ENCODE data around the gene TRIML1.
"Not testable (repeated sequence)": the region's sequence is repeated elsewhere in the genome, so short reads cannot be mapped to it uniquely, and the experiment has no call there.

TRIML1 gene

DNA sequence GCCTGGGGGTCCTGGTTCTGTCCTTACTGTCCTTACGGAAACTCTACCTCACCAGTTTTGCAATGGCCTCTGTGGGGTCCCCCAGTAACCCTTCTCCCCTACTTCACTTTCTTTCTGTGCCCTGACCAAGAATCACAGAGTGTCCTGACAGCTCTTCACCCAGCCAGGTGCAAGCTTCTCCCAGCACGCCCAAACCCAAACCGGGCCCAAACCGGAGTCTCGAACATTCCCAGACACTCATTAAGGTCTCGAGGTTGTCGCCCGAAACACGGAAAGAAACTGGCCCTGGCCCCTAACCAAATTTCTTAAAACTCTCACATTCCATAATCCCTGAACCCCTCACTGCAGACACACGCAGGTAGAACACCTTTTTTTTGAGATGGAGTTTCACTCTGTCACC is 19.1 kb downstream of the TRIML1 start:
- DNase-seq = no peak

DNA sequence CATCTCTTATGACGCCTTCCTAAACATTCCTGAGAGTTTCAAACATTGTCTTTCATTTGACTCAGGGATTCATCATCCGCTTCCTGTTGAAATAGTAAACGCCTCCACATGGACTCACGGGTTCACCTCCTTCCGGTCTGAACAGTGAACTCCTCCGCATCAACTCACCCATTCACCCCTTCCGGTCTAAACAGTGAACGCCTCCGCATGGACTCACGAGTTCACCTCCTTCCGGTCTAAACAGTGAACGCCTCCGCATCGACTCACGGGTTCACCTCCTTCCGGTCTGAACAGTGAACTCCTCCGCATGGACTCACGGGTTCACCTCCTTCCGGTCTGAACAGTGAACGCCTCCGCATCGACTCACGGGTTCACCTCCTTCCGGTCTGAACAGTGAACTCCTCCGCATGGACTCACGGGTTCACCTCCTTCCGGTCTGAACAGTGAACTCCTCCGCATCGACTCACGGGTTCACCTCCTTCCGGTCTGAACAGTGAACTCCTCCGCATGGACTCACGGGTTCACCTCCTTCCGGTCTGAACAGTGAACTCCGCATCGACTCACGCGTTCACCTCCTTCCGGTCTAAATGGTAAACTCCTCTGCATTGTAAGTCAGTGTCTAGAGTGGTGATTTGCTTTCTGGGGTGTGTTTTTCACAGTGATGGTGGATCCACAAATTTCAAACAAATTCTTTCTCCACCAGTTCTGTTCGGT is 20.4 kb downstream of the TRIML1 start:
- not testable (repeated sequence) for DNase-seq

DNA sequence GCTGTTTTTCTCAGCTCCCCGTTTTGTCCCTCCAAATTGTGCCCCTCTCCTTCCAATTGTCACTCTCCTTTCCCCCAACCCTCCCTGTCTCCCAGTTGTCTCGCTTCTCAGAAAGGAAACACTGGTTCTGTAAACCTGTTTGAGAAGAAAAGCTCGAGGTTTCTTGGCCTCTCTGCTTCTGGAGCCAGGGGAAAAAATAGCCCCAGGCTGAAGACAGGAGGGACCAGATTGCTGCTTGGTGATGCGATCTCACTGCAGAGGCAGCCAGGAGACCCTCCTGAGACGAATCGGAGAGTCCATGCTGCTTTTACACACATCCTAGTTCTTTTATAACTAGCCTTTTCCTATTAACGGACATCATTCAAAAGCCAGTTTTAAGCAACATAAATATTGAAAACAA is 21.2 kb downstream of the TRIML1 start:
- no peak for DNase-seq

GRCh38 chr4:188161167-188161566 is 21.9 kb downstream of the TRIML1 start:
- no peak for DNase-seq

DNA sequence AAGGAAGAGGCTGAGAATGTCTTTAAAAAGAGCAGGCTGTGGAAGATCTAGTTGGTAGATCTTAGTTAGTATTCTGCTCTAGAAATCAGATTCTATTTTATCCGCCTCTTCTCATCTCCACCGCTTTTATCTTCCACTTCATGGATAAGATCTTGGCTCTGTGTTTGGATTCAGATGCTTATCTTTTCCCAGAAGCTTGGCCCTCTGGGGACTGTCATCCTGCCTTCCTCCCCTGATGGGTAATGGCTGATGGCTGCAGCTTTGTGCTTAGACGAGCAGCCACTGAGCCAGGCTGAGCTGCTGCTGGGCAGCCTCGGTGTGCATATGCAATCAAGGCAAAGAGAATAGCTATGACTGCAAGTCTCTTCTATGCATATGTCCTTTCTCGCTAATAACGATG is 23.5 kb downstream of the TRIML1 start:
- DNase-seq = no peak

- DNase-seq = no peak
Observed at GRCh38 chr4:188168726-188169373, 29.6 kb downstream of the TRIML1 start.

- DNase-seq = no peak
Observed at GRCh38 chr4:188171551-188171950, 32.3 kb downstream of the TRIML1 start.

DNA sequence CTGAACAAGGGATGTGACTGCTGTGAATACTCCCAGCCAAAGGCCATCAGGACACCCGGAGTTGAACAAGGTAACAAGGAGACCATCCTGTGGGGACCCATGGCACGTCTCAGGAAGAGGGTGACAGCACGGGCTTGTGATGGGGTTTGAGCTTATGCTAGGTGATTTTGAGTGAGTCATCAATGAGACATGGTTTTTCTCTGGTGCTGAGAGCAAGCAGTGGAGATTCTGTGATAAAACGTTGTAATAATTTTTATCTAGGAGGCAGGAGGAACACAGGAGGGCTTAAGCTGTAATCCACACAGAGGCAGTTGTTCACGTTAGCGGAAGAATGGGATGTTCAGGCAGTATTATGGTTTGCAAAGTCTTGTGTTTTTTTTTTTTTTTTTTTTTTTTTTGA is 36.0 kb downstream of the TRIML1 start:
- DNase-seq = no peak

DNA sequence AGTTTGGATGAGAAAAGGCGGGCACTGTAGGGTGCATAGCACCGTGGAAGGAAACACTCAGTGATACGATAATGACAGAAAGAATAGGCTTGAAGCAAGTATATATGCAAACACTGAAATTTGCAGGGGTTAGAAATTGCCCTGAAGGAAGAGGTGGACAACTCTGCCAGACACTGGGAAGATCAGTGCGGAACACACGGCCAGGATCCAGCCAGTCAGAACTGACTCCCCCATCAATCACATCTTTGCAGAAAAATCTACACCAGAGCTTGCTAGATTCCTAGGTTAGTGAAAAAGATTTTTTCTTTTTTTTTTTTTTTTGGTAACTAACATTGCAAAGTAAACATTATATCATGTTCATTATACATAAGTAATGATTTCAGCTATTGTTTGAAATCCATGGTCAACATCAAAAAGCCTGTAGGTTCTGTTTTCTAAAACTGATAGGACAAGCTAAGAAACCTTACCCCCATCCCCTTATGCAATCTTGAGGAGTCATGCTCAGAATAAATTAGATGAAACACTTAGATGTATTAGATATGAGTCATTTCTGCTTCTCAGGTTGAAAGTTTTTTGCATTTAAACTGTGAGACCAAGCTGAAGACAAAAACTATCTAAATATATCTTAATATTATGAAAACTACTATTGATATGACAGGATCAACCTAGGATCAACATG is 38.9 kb downstream of the TRIML1 start:
- DNase-seq = no peak

- DNase-seq = no peak
Observed at GRCh38 chr4:188178806-188179205, 39.6 kb downstream of the TRIML1 start.

DNA sequence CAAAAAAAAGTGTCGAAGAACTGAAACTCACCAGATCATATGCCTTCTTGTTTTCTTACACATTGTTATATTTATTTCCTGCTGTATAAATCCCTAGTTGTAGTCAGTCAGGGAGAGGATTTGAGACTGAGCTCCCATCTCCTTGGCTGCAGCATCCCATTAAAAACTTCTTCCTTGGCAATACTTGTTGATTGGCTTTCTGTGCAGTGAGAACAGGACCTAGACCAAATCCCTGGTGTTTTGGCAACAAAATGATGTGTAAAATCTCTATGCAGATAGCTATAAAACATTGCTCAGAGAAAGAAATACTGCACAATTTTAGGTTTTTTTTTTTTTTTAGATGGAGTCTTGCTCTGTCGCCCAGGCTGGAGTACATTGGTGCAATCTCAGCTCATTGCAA is 47.9 kb downstream of the TRIML1 start:
- no peak for DNase-seq

DNA sequence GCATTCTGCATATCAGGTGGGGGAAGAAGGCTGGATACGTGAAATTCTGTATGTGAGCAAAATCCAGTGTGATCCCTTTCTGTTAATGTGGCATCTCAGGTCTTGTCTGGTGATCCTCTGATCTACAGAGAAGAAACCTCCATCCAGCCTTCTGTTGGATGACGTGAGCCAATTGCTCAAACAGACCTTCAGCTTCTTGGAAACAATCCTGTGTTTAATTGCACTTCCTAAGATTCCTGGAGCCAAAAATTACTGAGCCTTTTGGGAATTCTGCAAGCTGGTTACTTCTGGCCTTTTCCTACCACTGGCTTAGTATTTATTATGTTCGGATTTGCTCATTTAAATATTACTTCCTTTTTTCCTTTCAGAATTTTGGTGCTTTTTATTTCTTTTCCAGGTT is 51.2 kb downstream of the TRIML1 start:
- no peak for DNase-seq

DNA sequence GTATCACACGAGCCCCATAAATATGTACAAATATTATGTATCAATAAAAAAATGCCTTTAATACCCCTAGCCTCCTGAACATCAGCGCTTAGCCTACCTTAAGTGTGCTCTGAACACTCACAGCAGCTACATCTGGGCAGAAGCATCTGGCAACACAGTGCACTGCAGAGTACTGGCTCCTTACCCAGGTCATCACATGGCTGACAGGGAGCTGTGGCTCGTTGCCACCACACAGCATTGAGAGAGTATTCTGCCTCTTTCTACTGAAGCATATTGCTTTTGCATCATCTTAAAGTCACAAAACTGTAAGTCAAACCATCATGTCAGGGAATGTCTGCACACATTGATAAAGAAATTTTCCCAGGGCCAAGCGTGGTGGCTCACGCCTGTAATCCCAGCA is 55.2 kb downstream of the TRIML1 start:
- no peak for DNase-seq

- no peak for DNase-seq
Observed at GRCh38 chr4:188195389-188195985, 56.2 kb downstream of the TRIML1 start.

- no peak for DNase-seq
Observed at GRCh38 chr4:188196134-188196735, 57.0 kb downstream of the TRIML1 start.
